Mesendoderm (in vitro differentiated cells): Measurements from ENCODE around the gene MCM8.

Source experiments
- DNase-seq: peaks from one replicate; pipeline ENCODE4 v3.0.0; 2013
- H2AK5ac ChIP-seq: 2 replicates; pipeline ENCODE4 v1.6.1; 2013; ENCODE audit warnings: low read length, inconsistent platforms
- H2BK120ac ChIP-seq: 2 replicates; pipeline ENCODE4 v1.6.1; 2013; ENCODE audit warnings: low read depth, mild to moderate bottlenecking, low read length, moderate library complexity, mixed read lengths
- H2BK15ac ChIP-seq: replicated peaks from 2 replicates; pipeline ENCODE4 v1.6.1; 2013; ENCODE audit warnings: low read depth, mild to moderate bottlenecking, moderate library complexity
- H2BK5ac ChIP-seq: 2 replicates; pipeline ENCODE4 v1.6.1; 2013; ENCODE audit warnings: low read length, inconsistent platforms
- H3K18ac ChIP-seq: 2 replicates; pipeline ENCODE4 v1.6.1; 2013; ENCODE audit warnings: mild to moderate bottlenecking, low read length, mixed read lengths
- H3K23ac ChIP-seq: one replicate; pipeline ENCODE4 v1.6.1; 2013; ENCODE audit warnings: low read length
- H3K27ac ChIP-seq: 2 replicates; pipeline ENCODE4 v1.5.1; 2013; ENCODE audit warnings: low read depth, mild to moderate bottlenecking, inconsistent platforms, low read length, moderate library complexity
- H3K27me3 ChIP-seq: 2 replicates; pipeline ENCODE4 v1.6.1; 2013; ENCODE audit warnings: low read length, control low read depth, mild to moderate bottlenecking, inconsistent platforms; ENCODE audit not compliant: insufficient read depth, poor library complexity
- H3K36me3 ChIP-seq: 2 replicates; pipeline ENCODE4 v1.6.1; 2013; ENCODE audit warnings: low read length, inconsistent platforms; ENCODE audit not compliant: control insufficient read depth, insufficient read depth
- H3K4ac ChIP-seq: one replicate; pipeline ENCODE4 v1.6.1; 2013; ENCODE audit warnings: low read depth, mild to moderate bottlenecking, low read length, moderate library complexity
- H3K4me1 ChIP-seq: 2 replicates; pipeline ENCODE4 v1.6.1; 2013; ENCODE audit warnings: low read depth, low read length, inconsistent platforms; ENCODE audit not compliant: control insufficient read depth
- H3K4me2 ChIP-seq: 2 replicates; pipeline ENCODE4 v1.6.1; 2013; ENCODE audit warnings: low read length
- H3K4me3 ChIP-seq: 2 replicates; pipeline ENCODE4 v1.5.1; 2013; ENCODE audit warnings: mild to moderate bottlenecking, low read length
- H3K56ac ChIP-seq: one replicate; pipeline ENCODE4 v1.6.1; 2013; ENCODE audit warnings: low read length
- H3K79me1 ChIP-seq: 2 replicates; pipeline ENCODE4 v1.6.1; 2013; ENCODE audit warnings: low read length, inconsistent platforms
- H3K79me2 ChIP-seq: 2 replicates; pipeline ENCODE4 v1.6.1; 2013; ENCODE audit warnings: mild to moderate bottlenecking, low read length; ENCODE audit not compliant: control insufficient read depth, insufficient read depth
- H3K9ac ChIP-seq: 2 replicates; pipeline ENCODE4 v1.6.1; 2013; ENCODE audit warnings: low read length, inconsistent platforms
- H4K5ac ChIP-seq: one replicate; pipeline ENCODE4 v1.6.1; 2013; ENCODE audit warnings: low read length
- H4K8ac ChIP-seq: one replicate; pipeline ENCODE4 v1.6.1; 2013; ENCODE audit warnings: low read depth, mild to moderate bottlenecking, control low read depth, low read length, moderate library complexity
- WGBS: extraction: QIAGEN DNeasy Blood & Tissue Kit; methylation state at CpG from one replicate; pipeline ENCODE4 v1.1.7; 2013; ENCODE audit warnings: low lambda C conversion rate, missing lambda C conversion rate; ENCODE audit not compliant: insufficient coverage; ENCODE audit errors: extremely low coverage; 5-methylcytosine and 5-hydroxymethylcytosine counted together

The MCM8 gene

DNA sequence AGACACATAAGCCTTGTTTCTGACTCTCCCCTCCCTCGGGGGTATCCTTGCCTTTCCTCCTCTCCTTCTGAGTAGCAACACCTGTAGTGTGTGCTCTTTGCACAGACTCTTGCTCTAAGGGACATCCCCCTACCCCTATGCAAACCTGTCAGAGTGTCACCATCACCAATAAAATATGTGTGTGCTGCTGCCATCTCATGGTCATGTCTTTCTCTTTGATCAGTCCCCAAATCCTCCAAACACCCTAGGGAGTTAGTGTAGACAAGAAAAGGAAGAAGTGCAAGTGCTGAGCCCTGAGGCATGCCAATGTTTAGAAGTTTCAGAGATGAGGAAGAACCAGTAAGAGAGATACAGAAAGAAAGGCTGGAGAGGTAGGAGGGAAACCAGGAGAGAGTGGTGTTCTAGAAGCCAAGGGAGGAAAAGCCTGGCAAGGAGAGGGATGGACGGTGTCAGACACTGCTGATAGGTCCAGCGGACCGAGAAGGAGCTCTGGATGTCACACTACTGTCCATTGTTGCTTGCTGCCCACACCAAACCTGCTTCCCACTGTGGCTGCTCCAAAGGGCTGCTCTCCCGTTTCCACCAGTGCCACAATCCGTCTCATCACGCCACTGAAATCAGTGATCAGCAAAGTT lies 16.5 kb upstream of the MCM8 start:
- H2BK5ac ChIP-seq: no peak overlapping the region
- H3K27me3 ChIP-seq: no peaks in the 10 kb centered on the region
- H3K18ac ChIP-seq: no peak overlapping the region
- no peaks in the 10 kb centered on the region for H3K79me1 ChIP-seq
- H3K27ac ChIP-seq: no peak overlapping the region
- H4K8ac ChIP-seq: no peak overlapping the region
- no peaks in the 10 kb centered on the region for H3K79me2 ChIP-seq
- no peak overlapping the region for H3K23ac ChIP-seq
- no peak overlapping the region for H3K4ac ChIP-seq
- no peak overlapping the region for H3K4me2 ChIP-seq
- H3K4me3 ChIP-seq: no peak overlapping the region
- WGBS: no CpG with 5 or more reads among the region's 7 CpGs
- peak; percentile 64 for DNase-seq
- no peak overlapping the region for H2BK15ac ChIP-seq
- H4K5ac ChIP-seq: no peak overlapping the region
- peaks cover 3% of the 10 kb centered on the region for H3K36me3 ChIP-seq
- no peak overlapping the region for H3K9ac ChIP-seq
- H2AK5ac ChIP-seq: no peak overlapping the region
- H3K4me1 ChIP-seq: no peaks in the 10 kb centered on the region
- H2BK120ac ChIP-seq: no peak overlapping the region
- H3K56ac ChIP-seq: no peak overlapping the region

DNA sequence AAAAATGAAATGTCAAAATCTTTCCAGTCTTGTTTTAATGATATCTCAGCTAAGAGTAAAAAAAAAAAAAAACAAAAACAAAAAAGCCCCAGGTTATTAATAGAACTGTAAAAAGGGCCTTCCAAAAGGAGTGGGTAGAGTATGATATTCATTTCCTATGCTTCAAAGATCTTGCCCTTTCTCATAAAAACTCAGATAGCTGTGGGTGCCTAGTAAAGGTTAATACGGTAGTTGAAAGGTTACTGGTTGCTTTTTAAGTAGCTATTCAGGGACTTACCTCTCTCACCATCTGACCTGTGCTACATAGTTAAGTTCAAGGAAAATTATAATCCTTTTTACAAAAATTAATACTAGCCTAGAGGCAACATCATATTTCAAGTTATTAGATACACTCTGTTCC lies 15.1 kb upstream of the MCM8 start:
- peaks cover 11% of the 10 kb centered on the region for H3K36me3 ChIP-seq
- H3K79me1 ChIP-seq: no peaks in the 10 kb centered on the region
- H2BK5ac ChIP-seq: no peak overlapping the region
- no peak overlapping the region for H3K23ac ChIP-seq
- no peak overlapping the region for H2BK15ac ChIP-seq
- no peak overlapping the region for H3K9ac ChIP-seq
- no peak overlapping the region for H3K4me2 ChIP-seq
- H3K56ac ChIP-seq: no peak overlapping the region
- H2AK5ac ChIP-seq: no peak overlapping the region
- H3K4me1 ChIP-seq: no peaks in the 10 kb centered on the region
- no peak overlapping the region for H2BK120ac ChIP-seq
- no peak overlapping the region for H4K5ac ChIP-seq
- no CpG with 5 or more reads among the region's 1 CpG for WGBS
- H4K8ac ChIP-seq: no peak overlapping the region
- no peaks in the 10 kb centered on the region for H3K79me2 ChIP-seq
- no peaks in the 10 kb centered on the region for H3K27me3 ChIP-seq
- H3K4me3 ChIP-seq: no peak overlapping the region
- no peak for DNase-seq
- no peak overlapping the region for H3K4ac ChIP-seq
- H3K18ac ChIP-seq: no peak overlapping the region
- H3K27ac ChIP-seq: no peak overlapping the region

DNA sequence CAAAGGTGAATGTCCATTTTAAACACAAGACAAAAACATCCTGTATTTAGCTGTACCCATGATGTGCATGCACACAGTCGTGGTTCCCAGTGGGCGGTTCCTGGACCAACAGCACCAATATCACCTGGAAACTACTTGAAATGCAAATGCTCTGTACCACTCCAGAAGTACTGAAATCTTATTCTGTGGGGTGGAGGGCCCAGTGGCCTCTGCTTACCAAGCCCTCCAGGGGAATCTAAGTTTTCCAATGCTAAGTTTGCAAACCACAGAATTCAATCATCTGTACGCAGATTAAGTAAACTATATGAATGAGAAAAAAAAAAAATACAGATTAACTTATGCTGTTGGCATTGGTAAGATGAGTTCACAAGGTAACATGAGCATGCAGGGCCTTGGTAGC lies 14.2 kb upstream of the MCM8 start:
- Histone ChIP-seq H3K23ac (no peak overlapping the region), H3K27me3 (no peaks in the 10 kb centered on the region), H3K4me3 (no peak overlapping the region), H3K56ac (no peak overlapping the region), H2BK120ac (no peak overlapping the region), H4K5ac (no peak overlapping the region), H3K79me2 (no peaks in the 10 kb centered on the region), H2BK5ac (no peak overlapping the region), H3K36me3 (peaks cover 12% of the 10 kb centered on the region), H3K79me1 (no peaks in the 10 kb centered on the region), H3K4me2 (no peak overlapping the region), H3K9ac (no peak overlapping the region), H2BK15ac (no peak overlapping the region), H3K18ac (no peak overlapping the region), H4K8ac (no peak overlapping the region), H3K4ac (no peak overlapping the region), H3K4me1 (no peaks in the 10 kb centered on the region), H2AK5ac (no peak overlapping the region), H3K27ac (no peak overlapping the region)
- no CpG with 5 or more reads among the region's 3 CpGs for WGBS
- no peak for DNase-seq

DNA sequence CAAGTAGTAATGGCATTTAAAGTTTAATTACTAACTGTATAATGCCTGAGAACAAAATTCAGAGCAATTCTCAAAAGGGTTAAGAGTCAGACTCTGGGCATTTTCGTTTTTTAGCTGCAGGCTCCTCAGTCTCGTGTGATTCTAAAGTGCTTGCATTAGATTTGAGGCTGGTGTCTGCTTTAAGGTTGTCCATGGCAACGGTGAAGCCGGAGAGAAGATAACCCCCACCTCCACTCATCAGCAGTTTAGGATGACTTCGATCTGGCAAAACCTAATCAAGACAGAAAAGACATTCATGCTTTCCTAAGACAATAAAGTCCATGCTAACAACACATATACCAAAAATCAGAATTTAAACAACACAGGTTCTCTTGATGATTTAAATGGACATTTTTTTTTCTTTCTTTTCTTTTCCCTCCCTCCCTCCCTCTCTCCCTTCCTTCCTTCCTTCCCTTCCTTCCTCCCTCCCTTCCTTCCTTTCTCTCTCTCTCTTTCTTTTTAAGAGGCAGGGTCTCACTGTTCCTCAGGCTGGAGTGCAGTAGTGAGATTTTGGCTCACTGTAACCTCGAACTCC lies 11.9 kb upstream of the MCM8 start:
- no peak overlapping the region for H4K8ac ChIP-seq
- H2BK5ac ChIP-seq: no peak overlapping the region
- no peak overlapping the region for H3K27ac ChIP-seq
- no peak overlapping the region for H3K4ac ChIP-seq
- H3K4me3 ChIP-seq: no peak overlapping the region
- no peaks in the 10 kb centered on the region for H3K79me2 ChIP-seq
- no peaks in the 10 kb centered on the region for H3K27me3 ChIP-seq
- H3K56ac ChIP-seq: no peak overlapping the region
- no peak overlapping the region for H3K4me2 ChIP-seq
- H3K23ac ChIP-seq: no peak overlapping the region
- no peak overlapping the region for H3K9ac ChIP-seq
- H3K36me3 ChIP-seq: peaks cover 20% of the 10 kb centered on the region
- no peaks in the 10 kb centered on the region for H3K79me1 ChIP-seq
- H4K5ac ChIP-seq: no peak overlapping the region
- H3K18ac ChIP-seq: no peak overlapping the region
- H2BK120ac ChIP-seq: no peak overlapping the region
- H2AK5ac ChIP-seq: no peak overlapping the region
- WGBS: no CpG with 5 or more reads among the region's 6 CpGs
- no peaks in the 10 kb centered on the region for H3K4me1 ChIP-seq
- DNase-seq: no peak
- H2BK15ac ChIP-seq: no peak overlapping the region

DNA sequence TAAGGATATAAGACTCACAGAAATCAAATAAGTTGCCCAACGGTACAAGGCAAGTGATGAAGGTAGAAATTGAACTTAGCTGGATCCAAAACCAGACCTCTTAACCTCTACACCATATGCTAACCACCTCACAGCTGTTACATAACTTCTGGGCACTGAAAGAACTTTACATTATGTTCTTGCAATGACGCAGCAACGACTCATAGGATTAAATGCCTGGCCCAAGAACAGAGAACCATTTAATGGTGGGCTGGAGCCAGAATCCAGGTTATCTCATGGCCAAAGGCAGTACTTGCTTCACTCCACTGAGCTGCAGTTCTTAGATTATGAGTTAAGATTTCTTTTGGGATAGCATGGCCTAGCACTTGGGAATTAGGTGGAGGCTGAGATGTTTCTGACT lies 4.5 kb upstream of the MCM8 start:
- WGBS: no CpG with 5 or more reads among the region's 3 CpGs
- Histone ChIP-seq H3K23ac (no peak overlapping the region), H3K4me3 (no peak overlapping the region), H2BK15ac (no peak overlapping the region), H3K4me2 (no peak overlapping the region), H2BK120ac (no peak overlapping the region), H3K27me3 (no peaks in the 10 kb centered on the region), H3K27ac (no peak overlapping the region), H2BK5ac (no peak overlapping the region), H4K5ac (no peak overlapping the region), H3K18ac (no peak overlapping the region), H3K36me3 (peaks cover 11% of the 10 kb centered on the region), H3K56ac (no peak overlapping the region), H4K8ac (no peak overlapping the region), H3K79me1 (peaks cover 12% of the 10 kb centered on the region), H2AK5ac (no peak overlapping the region), H3K4me1 (peaks cover 3% of the 10 kb centered on the region), H3K9ac (no peak overlapping the region), H3K4ac (no peak overlapping the region), H3K79me2 (peaks cover 13% of the 10 kb centered on the region)
- no peak for DNase-seq

DNA sequence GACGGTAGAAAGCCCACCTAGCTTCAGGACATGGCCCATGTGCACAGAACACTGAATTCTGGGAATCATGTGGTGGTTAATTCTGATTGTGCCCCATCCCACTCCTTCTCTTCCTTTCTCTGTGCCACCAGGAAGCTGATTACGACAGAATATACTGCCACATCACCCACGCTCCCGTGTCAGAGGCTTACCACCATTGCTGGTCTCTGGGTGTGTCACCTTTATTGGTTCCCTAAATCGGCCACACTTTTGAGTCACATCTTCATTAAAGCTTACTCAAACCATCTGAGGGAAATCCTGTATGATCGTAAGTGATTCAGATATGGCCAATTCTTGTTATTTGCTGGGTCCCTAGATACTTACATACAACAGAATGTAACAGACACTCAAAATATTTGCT lies 3.2 kb upstream of the MCM8 start:
- H3K9ac ChIP-seq: no peak overlapping the region
- peaks cover 5% of the 10 kb centered on the region for H3K36me3 ChIP-seq
- no peak overlapping the region for H3K56ac ChIP-seq
- no peak overlapping the region for H3K27ac ChIP-seq
- H4K5ac ChIP-seq: no peak overlapping the region
- H3K4me1 ChIP-seq: peaks cover 3% of the 10 kb centered on the region
- peaks cover 14% of the 10 kb centered on the region for H3K79me1 ChIP-seq
- H3K79me2 ChIP-seq: peaks cover 20% of the 10 kb centered on the region
- no peak overlapping the region for H3K23ac ChIP-seq
- H2BK15ac ChIP-seq: no peak overlapping the region
- H3K4ac ChIP-seq: no peak overlapping the region
- H4K8ac ChIP-seq: no peak overlapping the region
- no peak overlapping the region for H3K4me3 ChIP-seq
- no peak for DNase-seq
- H2BK5ac ChIP-seq: no peak overlapping the region
- no peak overlapping the region for H3K18ac ChIP-seq
- no peaks in the 10 kb centered on the region for H3K27me3 ChIP-seq
- WGBS: no CpG with 5 or more reads among the region's 6 CpGs
- no peak overlapping the region for H2AK5ac ChIP-seq
- H3K4me2 ChIP-seq: no peak overlapping the region
- H2BK120ac ChIP-seq: no peak overlapping the region
